ENCODE results near the gene ADD1. TPM values are rescaled to one million over a fixed set of nuclear protein-coding genes. Genes with fewer than 3 reads are reported as not detected.

The ADD1 gene
- total RNA-seq, 2 experiments from 2014 or later: 153 TPM

- Mint-ChIP-seq H3K27me3 (no peaks in the 10 kb centered on the region), H3K36me3 (ENCODE audit: low read depth) (peaks cover 70% of the 10 kb centered on the region), H3K9me3 (no peaks in the 10 kb centered on the region), H3K4me3 (peak overlapping the region; percentile 45), H3K4me1 (ENCODE audit: low read depth) (peaks cover 27% of the 10 kb centered on the region), H3K27ac (peak overlapping the region; percentile 33)
- ChIA-PET CTCF (no interaction called here), POLR2A (interaction anchor here (0.6 kb wide), 1 partner anchor 75 kb away, joined by 3 read pairs; no protein-coding TSS in a partner anchor)
- Histone ChIP-seq H3K4me3 (ENCODE audit: low read length) (no peak overlapping the region), H3K27me3 (ENCODE audit: control insufficient read depth in 1 of 2, insufficient read depth in 2 of 2, low read length in 2 of 2) (no peaks in the 10 kb centered on the region), H3K27ac (ENCODE audit: low read depth in 1 of 2, low read length in 2 of 2) (no peak overlapping the region), H3K36me3 (ENCODE audit: insufficient read depth, low read length) (peaks cover 80% of the 10 kb centered on the region), H3K9me3 (ENCODE audit: control insufficient read depth in 1 of 2, insufficient read depth in 1 of 2, low read length in 2 of 2) (no peaks in the 10 kb centered on the region), H3K4me1 (ENCODE audit: insufficient read depth, low read length) (peaks cover 36% of the 10 kb centered on the region)
- DNase-seq (no peak), ATAC-seq (ENCODE audit: poor library complexity) (no peak)
- TF ChIP-seq CTCF (IDR thresholded peaks at IDR 0.05): no peak
- intact Hi-C loops (cut with DNase I, micrococcal nuclease): no loop called here
Measured at GRCh38 chr4:2928242-2929176, 84.9 kb downstream of the ADD1 start.

GRCh38 chr4:2929469-2929868 lies 85.8 kb downstream of the ADD1 start:
- intact Hi-C loops (cut with DNase I, micrococcal nuclease): no loop called here
- Histone ChIP-seq H3K36me3 (ENCODE audit: insufficient read depth, low read length) (peaks cover 71% of the 10 kb centered on the region), H3K4me3 (ENCODE audit: low read length) (no peak overlapping the region), H3K9me3 (ENCODE audit: control insufficient read depth in 1 of 2, insufficient read depth in 1 of 2, low read length in 2 of 2) (no peaks in the 10 kb centered on the region), H3K27me3 (ENCODE audit: control insufficient read depth in 1 of 2, insufficient read depth in 2 of 2, low read length in 2 of 2) (no peaks in the 10 kb centered on the region), H3K4me1 (ENCODE audit: insufficient read depth, low read length) (peaks cover 36% of the 10 kb centered on the region), H3K27ac (ENCODE audit: low read depth in 1 of 2, low read length in 2 of 2) (no peak overlapping the region)
- Mint-ChIP-seq H3K4me1 (ENCODE audit: low read depth) (peaks cover 23% of the 10 kb centered on the region), H3K4me3 (no peak overlapping the region), H3K9me3 (no peaks in the 10 kb centered on the region), H3K27me3 (no peaks in the 10 kb centered on the region), H3K27ac (no peak overlapping the region), H3K36me3 (ENCODE audit: low read depth) (peaks cover 67% of the 10 kb centered on the region)
- ATAC-seq (ENCODE audit: poor library complexity) (no peak), DNase-seq (no peak)
- ChIA-PET CTCF (no interaction called here), POLR2A (interaction anchor here (0.6 kb wide), 1 partner anchor 76 kb away, joined by 3 read pairs; no protein-coding TSS in a partner anchor)
- no peak for TF ChIP-seq CTCF (IDR thresholded peaks at IDR 0.05)

- H3K4me1 Mint-ChIP-seq (ENCODE audit: low read depth): peaks cover 23% of the 10 kb centered on the region
- ChIA-PET CTCF (no interaction called here), POLR2A (no interaction called here)
- H3K27ac Mint-ChIP-seq: no peak overlapping the region
- intact Hi-C loops (cut with DNase I, micrococcal nuclease): loop anchor here in 1 of 2 experiments (10.0 kb wide), 1 partner anchor 665 kb away; the partner anchor contains the start of gene MXD4
- Histone ChIP-seq H3K4me1 (ENCODE audit: insufficient read depth, low read length) (peaks cover 38% of the 10 kb centered on the region), H3K27ac (ENCODE audit: low read depth in 1 of 2, low read length in 2 of 2) (no peak overlapping the region), H3K4me3 (ENCODE audit: low read length) (no peak overlapping the region), H3K36me3 (ENCODE audit: insufficient read depth, low read length) (peaks cover 63% of the 10 kb centered on the region), H3K27me3 (ENCODE audit: control insufficient read depth in 1 of 2, insufficient read depth in 2 of 2, low read length in 2 of 2) (no peaks in the 10 kb centered on the region), H3K9me3 (ENCODE audit: control insufficient read depth in 1 of 2, insufficient read depth in 1 of 2, low read length in 2 of 2) (no peaks in the 10 kb centered on the region)
- ATAC-seq (ENCODE audit: poor library complexity) (no peak), DNase-seq (peak in 1 of 14 experiments; percentile 31)
- H3K27me3 Mint-ChIP-seq: no peaks in the 10 kb centered on the region
- peaks cover 59% of the 10 kb centered on the region for H3K36me3 Mint-ChIP-seq (ENCODE audit: low read depth)
- TF ChIP-seq CTCF (IDR thresholded peaks at IDR 0.05): no peak
- H3K4me3 Mint-ChIP-seq: peak overlapping the region; percentile 60
- H3K9me3 Mint-ChIP-seq: no peaks in the 10 kb centered on the region
Measured at GRCh38 chr4:2930135-2930757, 86.6 kb downstream of the ADD1 start.

All from CD4-positive, alpha-beta T cell (primary cell).